ENCODE data around the gene ZNF629.

DNA sequence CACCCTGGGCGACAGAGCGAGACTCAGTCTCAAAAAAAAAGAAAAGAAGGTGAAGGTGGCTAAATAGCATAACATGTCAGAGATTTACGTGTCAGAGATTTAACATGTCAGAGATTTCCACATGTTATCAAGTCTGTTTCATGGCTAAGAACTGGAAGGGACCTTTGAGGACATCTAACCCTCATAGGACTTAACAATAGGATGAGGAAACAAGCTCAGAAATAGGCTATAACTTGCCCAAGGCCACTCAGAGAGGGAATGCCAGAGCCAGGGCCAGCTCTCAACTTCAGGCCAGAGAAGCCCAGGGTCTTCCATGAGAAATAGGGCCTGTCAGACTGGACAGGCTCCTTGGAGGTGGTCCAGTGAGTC is 26.8 kb upstream of the ZNF629 start:
- TF ChIP-seq, protein P1, sequence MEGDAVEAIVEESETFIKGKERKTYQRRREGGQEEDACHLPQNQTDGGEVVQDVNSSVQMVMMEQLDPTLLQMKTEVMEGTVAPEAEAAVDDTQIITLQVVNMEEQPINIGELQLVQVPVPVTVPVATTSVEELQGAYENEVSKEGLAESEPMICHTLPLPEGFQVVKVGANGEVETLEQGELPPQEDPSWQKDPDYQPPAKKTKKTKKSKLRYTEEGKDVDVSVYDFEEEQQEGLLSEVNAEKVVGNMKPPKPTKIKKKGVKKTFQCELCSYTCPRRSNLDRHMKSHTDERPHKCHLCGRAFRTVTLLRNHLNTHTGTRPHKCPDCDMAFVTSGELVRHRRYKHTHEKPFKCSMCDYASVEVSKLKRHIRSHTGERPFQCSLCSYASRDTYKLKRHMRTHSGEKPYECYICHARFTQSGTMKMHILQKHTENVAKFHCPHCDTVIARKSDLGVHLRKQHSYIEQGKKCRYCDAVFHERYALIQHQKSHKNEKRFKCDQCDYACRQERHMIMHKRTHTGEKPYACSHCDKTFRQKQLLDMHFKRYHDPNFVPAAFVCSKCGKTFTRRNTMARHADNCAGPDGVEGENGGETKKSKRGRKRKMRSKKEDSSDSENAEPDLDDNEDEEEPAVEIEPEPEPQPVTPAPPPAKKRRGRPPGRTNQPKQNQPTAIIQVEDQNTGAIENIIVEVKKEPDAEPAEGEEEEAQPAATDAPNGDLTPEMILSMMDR (IDR thresholded peaks at IDR 0.05) = no peak
- TF ChIP-seq POLR2A (IDR thresholded peaks at IDR 0.05) = no peak
